NT2/D1 (cell line): ENCODE measurements around the gene FBXL4.

Experiments used
- YY1 ChIP-seq: IDR thresholded peaks from 2 replicates; pipeline ENCODE4 v1.6.1; 2011; ENCODE audit not compliant: insufficient read length, insufficient read depth
- ZNF274 ChIP-seq: IDR thresholded peaks from 2 replicates; pipeline ENCODE4 v1.6.1; 2011; ENCODE audit warnings: mild to moderate bottlenecking, low read depth, low read length

DNA sequence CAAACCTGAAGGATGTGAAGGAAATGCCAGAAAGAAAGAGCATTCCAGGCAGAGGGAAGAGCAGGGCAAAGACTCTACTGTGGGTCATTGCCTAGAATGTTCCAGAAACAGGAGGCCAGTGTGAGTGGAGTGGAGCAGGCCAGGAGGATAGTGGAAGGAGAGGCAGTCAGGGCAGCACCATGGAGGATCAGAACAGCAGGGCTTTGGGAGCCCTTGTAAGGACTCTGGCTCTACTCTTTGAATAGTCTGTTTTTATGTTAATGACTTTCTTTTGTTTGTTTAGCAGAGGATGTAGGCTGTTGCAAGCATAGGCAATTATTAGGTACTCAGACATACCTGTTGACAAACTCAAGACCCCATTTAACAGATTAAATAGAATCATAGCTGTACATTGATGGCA is 23.6 kb upstream of the FBXL4 start:
- TF ChIP-seq ZNF274 = no peak
- no peak for TF ChIP-seq YY1
